Liver (tissue), 10 donors: ENCODE data around the gene BRD1. TPM values are rescaled to one million over a fixed set of nuclear protein-coding genes. Genes with fewer than 3 reads are reported as not detected.

Source experiments
- DNase-seq: peaks from one replicate; pipeline ENCODE4 v3.0.0-alpha.2; 2017; ENCODE audit warnings: low spot score
- H3K27ac ChIP-seq, 2 donors: one replicate each; pipeline ENCODE4 v1.7.0; 2013; ENCODE audit warnings: inconsistent platforms in 2 of 2, low read length in 2 of 2, control low read depth in 1 of 2, low read depth in 1 of 2, mild to moderate bottlenecking in 1 of 2
- H3K27me3 ChIP-seq, 4 donors: one replicate each; pipeline versions ENCODE4 v1.6.1 to v1.7.0; 2013; ENCODE audit warnings: low read length in 3 of 4, inconsistent platforms in 1 of 4, mild to moderate bottlenecking in 1 of 4, moderate library complexity in 1 of 4; ENCODE audit not compliant: control insufficient read depth in 4 of 4, insufficient read depth in 4 of 4
- H3K36me3 ChIP-seq, 4 donors: one replicate each; pipeline versions ENCODE4 v1.6.1 to v1.7.0; 2013; ENCODE audit warnings: low read length in 3 of 4, mild to moderate bottlenecking in 3 of 4, low read depth in 1 of 4, moderate library complexity in 1 of 4; ENCODE audit not compliant: control insufficient read depth in 4 of 4, insufficient read depth in 3 of 4
- H3K4me1 ChIP-seq, 4 donors: one replicate each; pipeline versions ENCODE4 v1.6.1 to v1.7.0; 2013; ENCODE audit warnings: low read length in 3 of 4, mild to moderate bottlenecking in 3 of 4, moderate library complexity in 1 of 4; ENCODE audit not compliant: control insufficient read depth in 4 of 4, insufficient read depth in 4 of 4
- H3K4me3 ChIP-seq, 3 donors: one replicate each; pipeline versions ENCODE4 v1.6.1 to v1.7.0; 2013; ENCODE audit warnings: low read length in 3 of 3, control low read depth in 1 of 3, low read depth in 1 of 3, mild to moderate bottlenecking in 1 of 3
- H3K9ac ChIP-seq, 2 donors: one replicate each; pipeline ENCODE4 v1.7.0; 2013; ENCODE audit warnings: low read length in 2 of 2, mild to moderate bottlenecking in 2 of 2, moderate library complexity in 2 of 2, control low read depth in 1 of 2, low read depth in 1 of 2
- H3K9me3 ChIP-seq, 4 donors: one replicate each; pipeline versions ENCODE4 v1.6.1 to v1.7.0; 2013; ENCODE audit warnings: low read length in 3 of 4; ENCODE audit not compliant: control insufficient read depth in 4 of 4
- HNF4A ChIP-seq, 2 donors: conservative IDR thresholded peaks; 2 replicates each; pipeline ENCODE4 v1.6.1; 2016; ENCODE audit warnings: antibody characterized with exemption in 2 of 2, mild to moderate bottlenecking in 2 of 2
- HNF4G ChIP-seq: IDR thresholded peaks from 2 replicates; pipeline ENCODE4 v1.6.1; 2016; ENCODE audit warnings: antibody characterized with exemption
- JUND ChIP-seq, 2 donors: IDR thresholded peaks; 2 replicates each; pipeline ENCODE4 v1.6.1; 2016; ENCODE audit warnings: antibody characterized with exemption in 2 of 2
- NR2F2 ChIP-seq: IDR thresholded peaks from 2 replicates; pipeline ENCODE4 v1.6.1; 2016; ENCODE audit warnings: antibody characterized with exemption
- TAF1 ChIP-seq: conservative IDR thresholded peaks from 2 replicates; pipeline ENCODE4 v1.6.1; 2016; ENCODE audit warnings: antibody characterized with exemption, mild to moderate bottlenecking
- YY1 ChIP-seq: IDR thresholded peaks from 2 replicates; pipeline ENCODE4 v1.6.1; 2016; ENCODE audit warnings: antibody characterized with exemption, mild to moderate bottlenecking
- WGBS: extraction: QIAGEN DNeasy Blood & Tissue Kit; methylation state at CpG from one replicate; pipeline ENCODE4 v1.1.7; 2013; 5-methylcytosine and 5-hydroxymethylcytosine counted together
- polyA plus RNA-seq, 2 donors: library from polyadenylated mRNA; stranded (reverse) in 1 of 2; unstranded in 1 of 2; fragments of 200-250 nt in 1 of 2; fragments of >200 nt in 1 of 2; fragmentation: Nextera tagmentation in 1 of 2; extraction: Ambion mirVana in 1 of 2; gene quantifications; one replicate each; pipeline versions ENCODE4 v1.2.1 to v1.2.3, GENCODE V29; 2013 to 2015
- small RNA-seq: library from RNA; depleted of rRNA; stranded (forward); fragments of <200 nt; gene quantifications from one replicate; pipeline ENCODE3, GENCODE V24; 2014
- total RNA-seq, 2 donors: library from RNA; depleted of rRNA; stranded (reverse); fragments of >200 nt; gene quantifications; one replicate each; pipeline ENCODE4 v1.2.3, GENCODE V29; 2014
- TF ChIP-seq, protein P1 (sequence below): fragments of 150-350 bp; IDR thresholded peaks from 2 replicates; pipeline ENCODE4 v1.5.1; 2017; ENCODE audit warnings: improper control_type of control experiment, low read depth, low read length; ENCODE audit not compliant: missing input control
- TF ChIP-seq, protein P2 (sequence below): IDR thresholded peaks from 2 replicates; pipeline ENCODE4 v1.6.1; 2016; ENCODE audit warnings: antibody characterized with exemption
- donor health status: healthy.
- donor health status: healthy.
- donor health status: healthy.
- donor health status: healthy.
- donor health status: healthy.

BRD1 gene
- total and polyA plus RNA-seq, 4 donors = 3.3 to 20.7 (median 11.6) TPM

DNA sequence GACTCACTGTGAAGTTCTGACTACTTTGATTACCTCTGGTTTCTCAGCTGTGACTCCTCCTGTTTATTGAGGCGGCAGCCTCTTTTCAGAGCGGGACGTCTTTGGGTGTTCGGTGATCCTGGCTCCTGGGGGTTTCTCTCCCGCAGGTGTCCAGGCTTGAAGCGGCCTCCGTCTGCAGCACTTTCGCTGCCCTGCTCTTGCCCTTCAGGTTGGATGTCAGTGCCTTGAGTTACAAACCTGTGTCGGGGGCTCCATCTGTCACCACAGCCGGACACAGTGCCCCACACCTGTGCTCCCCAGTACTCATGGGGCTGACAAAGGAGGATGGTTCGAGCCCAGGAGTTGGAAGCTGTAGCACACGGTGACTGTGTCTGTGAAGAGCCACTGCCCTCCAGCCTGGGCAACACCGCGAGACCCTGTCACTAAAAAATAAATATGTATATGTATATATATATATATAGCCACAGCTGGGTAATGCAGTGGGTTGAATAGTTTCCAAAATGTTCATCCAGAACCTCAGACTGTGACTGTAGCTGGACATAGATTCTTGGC, 104.1 kb downstream of the BRD1 start:
- H3K4me3 ChIP-seq = no peak overlapping the region
- DNase-seq = no peak
- WGBS = 88% methylated on average over 14 of the region's 14 CpGs
- H3K36me3 ChIP-seq = no peaks in the 10 kb centered on the region
- TF ChIP-seq, protein P1, sequence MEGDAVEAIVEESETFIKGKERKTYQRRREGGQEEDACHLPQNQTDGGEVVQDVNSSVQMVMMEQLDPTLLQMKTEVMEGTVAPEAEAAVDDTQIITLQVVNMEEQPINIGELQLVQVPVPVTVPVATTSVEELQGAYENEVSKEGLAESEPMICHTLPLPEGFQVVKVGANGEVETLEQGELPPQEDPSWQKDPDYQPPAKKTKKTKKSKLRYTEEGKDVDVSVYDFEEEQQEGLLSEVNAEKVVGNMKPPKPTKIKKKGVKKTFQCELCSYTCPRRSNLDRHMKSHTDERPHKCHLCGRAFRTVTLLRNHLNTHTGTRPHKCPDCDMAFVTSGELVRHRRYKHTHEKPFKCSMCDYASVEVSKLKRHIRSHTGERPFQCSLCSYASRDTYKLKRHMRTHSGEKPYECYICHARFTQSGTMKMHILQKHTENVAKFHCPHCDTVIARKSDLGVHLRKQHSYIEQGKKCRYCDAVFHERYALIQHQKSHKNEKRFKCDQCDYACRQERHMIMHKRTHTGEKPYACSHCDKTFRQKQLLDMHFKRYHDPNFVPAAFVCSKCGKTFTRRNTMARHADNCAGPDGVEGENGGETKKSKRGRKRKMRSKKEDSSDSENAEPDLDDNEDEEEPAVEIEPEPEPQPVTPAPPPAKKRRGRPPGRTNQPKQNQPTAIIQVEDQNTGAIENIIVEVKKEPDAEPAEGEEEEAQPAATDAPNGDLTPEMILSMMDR = no peak
- no peak for TF ChIP-seq YY1
- TF ChIP-seq TAF1 = no peak
- TF ChIP-seq HNF4A (conservative IDR thresholded peaks at IDR 0.05) = no peak
- TF ChIP-seq HNF4G = no peak
- no peak for TF ChIP-seq NR2F2
- TF ChIP-seq JUND (IDR thresholded peaks at IDR 0.05) = no peak
- TF ChIP-seq, protein P2, sequence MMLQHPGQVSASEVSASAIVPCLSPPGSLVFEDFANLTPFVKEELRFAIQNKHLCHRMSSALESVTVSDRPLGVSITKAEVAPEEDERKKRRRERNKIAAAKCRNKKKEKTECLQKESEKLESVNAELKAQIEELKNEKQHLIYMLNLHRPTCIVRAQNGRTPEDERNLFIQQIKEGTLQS = no peak
- H3K4me1 ChIP-seq = no peaks in the 10 kb centered on the region
- peaks cover 0 to 11% (median 1%) of the 10 kb centered on the region in 4 donors for H3K27me3 ChIP-seq
- no peaks in the 10 kb centered on the region for H3K9me3 ChIP-seq
- no peak overlapping the region for H3K9ac ChIP-seq
- no peak overlapping the region for H3K27ac ChIP-seq

Small RNA genes lying within 50 kb of the gene (small RNA-seq; reads per million reads assigned to genes)
- not detected for gene AL117328.1
- gene RF00017 = not detected

Other genes with a start within 250 kb of the BRD1 start
- 10 to 100 TPM in 1 of 2 donors, 1 to 10 TPM in 1; 6.5 to 10.3 TPM for gene ZBED4, start 26.0 kb upstream of the BRD1 start, total RNA-seq
- 1 to 10 TPM; 2.1 to 3.0 TPM for gene ZBED4, start 26.0 kb upstream of the BRD1 start, polyA plus RNA-seq
- 10 to 100 TPM; 10.4 to 20.2 TPM for gene ALG12, start 90.6 kb upstream of the BRD1 start, total RNA-seq
- gene ALG12, start 90.6 kb upstream of the BRD1 start, polyA plus RNA-seq = 10 to 100 TPM; 12.5 to 15.6 TPM
- gene CRELD2, start 90.8 kb upstream of the BRD1 start, total RNA-seq = 10 to 100 TPM; 17.2 to 98.1 TPM
- 10 to 100 TPM; 34.2 to 80.0 TPM for gene CRELD2, start 90.8 kb upstream of the BRD1 start, polyA plus RNA-seq
- 10 to 100 TPM; 14.5 to 33.8 TPM for gene PIM3, start 132.9 kb upstream of the BRD1 start, total RNA-seq
- gene PIM3, start 132.9 kb upstream of the BRD1 start, polyA plus RNA-seq = 10 to 100 TPM; 22.3 to 44.0 TPM
- under 1 TPM in 1 of 2 donors, not detected in 1; under 0.01 TPM for gene IL17REL, start 184.9 kb upstream of the BRD1 start, total RNA-seq
- gene IL17REL, start 184.9 kb upstream of the BRD1 start, polyA plus RNA-seq = not detected
- not detected for gene TTLL8, start 230.4 kb upstream of the BRD1 start, total RNA-seq
- not detected for gene TTLL8, start 230.4 kb upstream of the BRD1 start, polyA plus RNA-seq